Measurements from ENCODE around the gene DOCK10.
"Not testable (repeated sequence)": the region's sequence is repeated elsewhere in the genome, so short reads cannot be mapped to it uniquely, and the experiment has no call there.

Gene DOCK10

GRCh38 chr2:225047502-225047901 is 5.2 kb upstream of the DOCK10 start:
- H3K27ac ChIP-seq (ENCODE audit: insufficient read depth, low read length, poor library complexity, severe bottlenecking); H3K4me1 ChIP-seq (ENCODE audit: control insufficient read depth, insufficient read depth, low read length, poor library complexity, severe bottlenecking); H3K4me3 ChIP-seq (ENCODE audit: insufficient read depth, low read depth, low read length, poor library complexity, severe bottlenecking); DNase-seq; H3K27me3 ChIP-seq (replicated peaks; ENCODE audit: control insufficient read depth, insufficient read depth, low read length, poor library complexity, severe bottlenecking); H3K9me3 ChIP-seq (ENCODE audit: control insufficient read depth, low read length); H3K36me3 ChIP-seq (ENCODE audit: control insufficient read depth, insufficient read depth, low read length): not testable (repeated sequence)

GRCh38 chr2:225042800-225043167 is 516 bp upstream of the DOCK10 start:
- H3K4me1 ChIP-seq (ENCODE audit: control insufficient read depth, insufficient read depth, low read length, poor library complexity, severe bottlenecking), result peaks cover 24% of the 10 kb centered on the region
- DNase-seq, result no peak
- H3K9me3 ChIP-seq (ENCODE audit: control insufficient read depth, low read length), result no peaks in the 10 kb centered on the region
- no peaks in the 10 kb centered on the region for H3K27me3 ChIP-seq (replicated peaks; ENCODE audit: control insufficient read depth, insufficient read depth, low read length, poor library complexity, severe bottlenecking)
- H3K4me3 ChIP-seq (ENCODE audit: insufficient read depth, low read depth, low read length, poor library complexity, severe bottlenecking), result peak overlapping the region; percentile 93
- H3K27ac ChIP-seq (ENCODE audit: insufficient read depth, low read length, poor library complexity, severe bottlenecking), result peak overlapping the region; percentile 96
- H3K36me3 ChIP-seq (ENCODE audit: control insufficient read depth, insufficient read depth, low read length), result no peaks in the 10 kb centered on the region

GRCh38 chr2:225041207-225041850 is 939 bp downstream of the DOCK10 start:
- peaks cover 34% of the 10 kb centered on the region for H3K4me1 ChIP-seq (ENCODE audit: control insufficient read depth, insufficient read depth, low read length, poor library complexity, severe bottlenecking)
- peak overlapping the region; percentile 96 for H3K27ac ChIP-seq (ENCODE audit: insufficient read depth, low read length, poor library complexity, severe bottlenecking)
- H3K27me3 ChIP-seq (replicated peaks; ENCODE audit: control insufficient read depth, insufficient read depth, low read length, poor library complexity, severe bottlenecking), result no peaks in the 10 kb centered on the region
- peak overlapping the region; percentile 93 for H3K4me3 ChIP-seq (ENCODE audit: insufficient read depth, low read depth, low read length, poor library complexity, severe bottlenecking)
- no peaks in the 10 kb centered on the region for H3K36me3 ChIP-seq (ENCODE audit: control insufficient read depth, insufficient read depth, low read length)
- peak; percentile 48 to 56 (median 55) for DNase-seq
- H3K9me3 ChIP-seq (ENCODE audit: control insufficient read depth, low read length), result no peaks in the 10 kb centered on the region

GRCh38 chr2:225040856-225041206 is 1.4 kb downstream of the DOCK10 start:
- Histone ChIP-seq H3K9me3 (ENCODE audit: control insufficient read depth, low read length) (no peaks in the 10 kb centered on the region), H3K36me3 (ENCODE audit: control insufficient read depth, insufficient read depth, low read length) (no peaks in the 10 kb centered on the region), H3K4me3 (ENCODE audit: insufficient read depth, low read depth, low read length, poor library complexity, severe bottlenecking) (peak overlapping the region; percentile 93), H3K27me3 (replicated peaks; ENCODE audit: control insufficient read depth, insufficient read depth, low read length, poor library complexity, severe bottlenecking) (no peaks in the 10 kb centered on the region), H3K27ac (ENCODE audit: insufficient read depth, low read length, poor library complexity, severe bottlenecking) (peak overlapping the region; percentile 96), H3K4me1 (ENCODE audit: control insufficient read depth, insufficient read depth, low read length, poor library complexity, severe bottlenecking) (peaks cover 34% of the 10 kb centered on the region)
- no peak for DNase-seq

- H3K27me3 ChIP-seq (replicated peaks; ENCODE audit: control insufficient read depth, insufficient read depth, low read length, poor library complexity, severe bottlenecking), result no peaks in the 10 kb centered on the region
- DNase-seq, result no peak
- H3K4me1 ChIP-seq (ENCODE audit: control insufficient read depth, insufficient read depth, low read length, poor library complexity, severe bottlenecking), result peaks cover 34% of the 10 kb centered on the region
- no peaks in the 10 kb centered on the region for H3K36me3 ChIP-seq (ENCODE audit: control insufficient read depth, insufficient read depth, low read length)
- H3K4me3 ChIP-seq (ENCODE audit: insufficient read depth, low read depth, low read length, poor library complexity, severe bottlenecking), result peak overlapping the region; percentile 93
- H3K27ac ChIP-seq (ENCODE audit: insufficient read depth, low read length, poor library complexity, severe bottlenecking), result peak overlapping the region; percentile 96
- no peaks in the 10 kb centered on the region for H3K9me3 ChIP-seq (ENCODE audit: control insufficient read depth, low read length)
Measured at GRCh38 chr2:225040142-225040541, 2.1 kb downstream of the DOCK10 start.

- H3K9me3 ChIP-seq (ENCODE audit: control insufficient read depth, low read length), result no peaks in the 10 kb centered on the region
- H3K27me3 ChIP-seq (replicated peaks; ENCODE audit: control insufficient read depth, insufficient read depth, low read length, poor library complexity, severe bottlenecking), result no peaks in the 10 kb centered on the region
- peaks cover 36% of the 10 kb centered on the region for H3K4me1 ChIP-seq (ENCODE audit: control insufficient read depth, insufficient read depth, low read length, poor library complexity, severe bottlenecking)
- DNase-seq, result no peak
- peaks cover 8% of the 10 kb centered on the region for H3K36me3 ChIP-seq (ENCODE audit: control insufficient read depth, insufficient read depth, low read length)
- peak overlapping the region; percentile 39 for H3K4me3 ChIP-seq (ENCODE audit: insufficient read depth, low read depth, low read length, poor library complexity, severe bottlenecking)
- H3K27ac ChIP-seq (ENCODE audit: insufficient read depth, low read length, poor library complexity, severe bottlenecking), result peak overlapping the region; percentile 96
Measured at GRCh38 chr2:225038231-225038523, 4.1 kb downstream of the DOCK10 start.

- no peak for DNase-seq
- Histone ChIP-seq H3K27ac (ENCODE audit: insufficient read depth, low read length, poor library complexity, severe bottlenecking) (peak overlapping the region; percentile 96), H3K36me3 (ENCODE audit: control insufficient read depth, insufficient read depth, low read length) (peaks cover 8% of the 10 kb centered on the region), H3K4me1 (ENCODE audit: control insufficient read depth, insufficient read depth, low read length, poor library complexity, severe bottlenecking) (peaks cover 31% of the 10 kb centered on the region), H3K4me3 (ENCODE audit: insufficient read depth, low read depth, low read length, poor library complexity, severe bottlenecking) (peak overlapping the region; percentile 39), H3K27me3 (replicated peaks; ENCODE audit: control insufficient read depth, insufficient read depth, low read length, poor library complexity, severe bottlenecking) (no peaks in the 10 kb centered on the region), H3K9me3 (ENCODE audit: control insufficient read depth, low read length) (no peaks in the 10 kb centered on the region)
Measured at GRCh38 chr2:225037415-225038230, 4.6 kb downstream of the DOCK10 start.

GRCh38 chr2:225036431-225036830 is 5.8 kb downstream of the DOCK10 start:
- Histone ChIP-seq H3K27ac (ENCODE audit: insufficient read depth, low read length, poor library complexity, severe bottlenecking) (no peak overlapping the region), H3K9me3 (ENCODE audit: control insufficient read depth, low read length) (no peaks in the 10 kb centered on the region), H3K27me3 (replicated peaks; ENCODE audit: control insufficient read depth, insufficient read depth, low read length, poor library complexity, severe bottlenecking) (no peaks in the 10 kb centered on the region), H3K4me1 (ENCODE audit: control insufficient read depth, insufficient read depth, low read length, poor library complexity, severe bottlenecking) (peaks cover 35% of the 10 kb centered on the region), H3K36me3 (ENCODE audit: control insufficient read depth, insufficient read depth, low read length) (peaks cover 8% of the 10 kb centered on the region), H3K4me3 (ENCODE audit: insufficient read depth, low read depth, low read length, poor library complexity, severe bottlenecking) (no peak overlapping the region)
- DNase-seq, result no peak

GRCh38 chr2:225033440-225034318 is 8.6 kb downstream of the DOCK10 start:
- H3K27me3 ChIP-seq (replicated peaks; ENCODE audit: control insufficient read depth, insufficient read depth, low read length, poor library complexity, severe bottlenecking), result no peaks in the 10 kb centered on the region
- peaks cover 27% of the 10 kb centered on the region for H3K4me1 ChIP-seq (ENCODE audit: control insufficient read depth, insufficient read depth, low read length, poor library complexity, severe bottlenecking)
- H3K27ac ChIP-seq (ENCODE audit: insufficient read depth, low read length, poor library complexity, severe bottlenecking), result no peak overlapping the region
- H3K9me3 ChIP-seq (ENCODE audit: control insufficient read depth, low read length), result no peaks in the 10 kb centered on the region
- DNase-seq, result no peak
- H3K36me3 ChIP-seq (ENCODE audit: control insufficient read depth, insufficient read depth, low read length), result peaks cover 8% of the 10 kb centered on the region
- H3K4me3 ChIP-seq (ENCODE audit: insufficient read depth, low read depth, low read length, poor library complexity, severe bottlenecking), result no peak overlapping the region

GRCh38 chr2:225032246-225032645 is 10.0 kb downstream of the DOCK10 start:
- DNase-seq, result no peak
- no peaks in the 10 kb centered on the region for H3K9me3 ChIP-seq (ENCODE audit: control insufficient read depth, low read length)
- H3K36me3 ChIP-seq (ENCODE audit: control insufficient read depth, insufficient read depth, low read length), result peaks cover 8% of the 10 kb centered on the region
- peaks cover 36% of the 10 kb centered on the region for H3K4me1 ChIP-seq (ENCODE audit: control insufficient read depth, insufficient read depth, low read length, poor library complexity, severe bottlenecking)
- no peak overlapping the region for H3K4me3 ChIP-seq (ENCODE audit: insufficient read depth, low read depth, low read length, poor library complexity, severe bottlenecking)
- H3K27me3 ChIP-seq (replicated peaks; ENCODE audit: control insufficient read depth, insufficient read depth, low read length, poor library complexity, severe bottlenecking), result no peaks in the 10 kb centered on the region
- H3K27ac ChIP-seq (ENCODE audit: insufficient read depth, low read length, poor library complexity, severe bottlenecking), result no peak overlapping the region
